GM19467 (cell line): ENCODE measurements around the gene RNASE11.

Experiments used
- ATAC-seq: cut with Tn5 transposase; IDR thresholded peaks from one replicate; pipeline ENCODE4 v1.9.1; 2021; ENCODE audit warnings: mild to moderate bottlenecking, moderate library complexity; ENCODE audit not compliant: unreplicated experiment

Gene RNASE11

DNA sequence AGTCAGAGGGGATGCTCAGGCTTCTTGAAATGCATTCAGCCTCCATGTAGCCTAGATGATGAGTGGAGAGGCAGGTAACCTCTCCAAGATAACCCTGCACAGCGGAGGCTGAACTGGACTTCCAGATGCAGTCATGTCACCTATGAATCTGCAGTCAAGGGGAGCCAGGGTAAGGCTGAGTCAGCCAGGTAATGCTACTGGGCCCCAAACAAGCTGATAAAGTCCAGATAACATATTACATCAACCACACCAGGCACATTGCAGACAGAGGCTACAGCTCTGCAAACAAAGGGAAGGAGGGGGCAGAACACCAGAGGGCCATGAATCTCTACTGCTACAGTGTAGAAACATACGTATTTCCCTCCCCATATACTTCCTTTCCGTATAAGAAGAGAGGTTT, 40.9 kb downstream of the RNASE11 start:
- ATAC-seq, result no peak

- no peak for ATAC-seq
Observed at GRCh38 chr14:20539906-20540305, 47.9 kb downstream of the RNASE11 start.
